HepG2 (cell line): ENCODE results near the gene ZNF248. TPM values are rescaled to one million over a fixed set of nuclear protein-coding genes. Genes with fewer than 3 reads are reported as not detected.

Experiments
- ATAC-seq: fragments of 200-7000 bp; cut with Tn5 transposase; 3 replicates; pipeline ENCODE4 v1.9.1; 2020; ENCODE audit warnings: mild to moderate bottlenecking, moderate library complexity
- BruUV-seq: library from RNA; stranded (reverse); fragments of 400-500 nt; replicated peaks from 2 replicates; lab custom pipeline; 2021; lab: Mats Ljungman, UMichigan
- CTCF ChIA-PET: fragments of 300-600 bp; formaldehyde crosslinking; extraction: SDS; loops from one replicate; lab custom pipeline; 2021; ENCODE audit warnings: low total read pairs, inconsistent platforms, low intra/inter-chr PET ratio; lab: Yijun Ruan, JAX
- POLR2A ChIA-PET: fragments of 350-600 bp; sonication (Branson Sonifier 250); formaldehyde crosslinking; loops from one replicate; lab custom pipeline; 2020; ENCODE audit warnings: antibody characterized with exemption, inconsistent platforms; lab: Yijun Ruan, JAX
- DNase-seq: peaks from one replicate; pipeline ENCODE4 v3.0.0-alpha.2; 2015; ENCODE audit warnings: low spot score
- FAIRE-seq: peaks from 3 replicates; lab custom pipeline; 2011; peaks lifted over from hg19 to GRCh38; lab: Jason Lieb, UNC
- H2AFZ ChIP-seq: one replicate; pipeline ENCODE4 v1.6.1; 2011; ENCODE audit warnings: low read length, inconsistent platforms
- H3K27ac ChIP-seq: fragments of 300-600 bp; 3 replicates; pipeline ENCODE4 v1.8.0; 2011; ENCODE audit warnings: mixed run types, mild to moderate bottlenecking, mixed read lengths, low read length, inconsistent platforms; ENCODE audit not compliant: insufficient read depth; ENCODE audit errors: extremely low read length
- H3K27me3 ChIP-seq, 2 experiments: fragments of 200-600 bp in 1 of 2; 2 replicates in 1 of 2; 3 replicates in 1 of 2; pipeline versions ENCODE4 v1.6.0 to v1.8.0; 2011; ENCODE audit warnings: low read length in 2 of 2, mild to moderate bottlenecking in 2 of 2, moderate library complexity in 2 of 2, inconsistent platforms in 1 of 2; ENCODE audit not compliant: insufficient read depth in 2 of 2, control insufficient read depth in 1 of 2
- H3K36me3 ChIP-seq, 2 experiments: fragments of 200-600 bp in 1 of 2; replicated peaks in 1 of 2; 2 replicates in 1 of 2; 3 replicates in 1 of 2; pipeline versions ENCODE4 v1.5.1 to v1.8.0; 2011; ENCODE audit warnings: low read length in 2 of 2, inconsistent platforms in 1 of 2; ENCODE audit not compliant: insufficient read depth in 2 of 2, control insufficient read depth in 1 of 2
- H3K4me1 ChIP-seq: 2 replicates; pipeline ENCODE4 v1.5.1; 2012; ENCODE audit warnings: low read length, inconsistent platforms; ENCODE audit not compliant: insufficient read depth
- H3K4me2 ChIP-seq: 2 replicates; pipeline ENCODE4 v1.6.0; 2011; ENCODE audit warnings: low read depth, low read length, inconsistent platforms
- H3K4me3 ChIP-seq, 3 experiments: fragments of 200-600 bp in 1 of 3; sonication (generic), shearing (Covaris generic) in 1 of 3; replicated peaks in 1 of 3; 2 replicates each; pipeline ENCODE4 v1.5.1; 2011 to 2016; ENCODE audit warnings: low read length in 3 of 3, inconsistent platforms in 2 of 3, low read depth in 2 of 3, mild to moderate bottlenecking in 2 of 3, control low read depth in 1 of 3, mixed read lengths in 1 of 3; ENCODE audit not compliant: insufficient read depth in 1 of 3
- H3K79me2 ChIP-seq: one replicate; pipeline ENCODE4 v1.6.1; 2011; ENCODE audit warnings: low read length, inconsistent platforms; ENCODE audit not compliant: insufficient read depth
- H3K9ac ChIP-seq: 2 replicates; pipeline ENCODE4 v1.6.0; 2011; ENCODE audit warnings: mild to moderate bottlenecking, low read depth, low read length, inconsistent platforms; ENCODE audit not compliant: insufficient read depth
- H3K9me3 ChIP-seq: 2 replicates; pipeline ENCODE4 v1.5.1; 2012; ENCODE audit warnings: mild to moderate bottlenecking, low read length
- H4K20me1 ChIP-seq: 2 replicates; pipeline ENCODE4 v1.6.0; 2011; ENCODE audit warnings: inconsistent platforms, mild to moderate bottlenecking, low read length, moderate library complexity; ENCODE audit not compliant: insufficient read depth
- CBFB ChIP-seq: sonication (generic); formaldehyde crosslinking; IDR thresholded peaks from 2 replicates; pipeline ENCODE4 v1.4.0; 2020; ENCODE audit warnings: missing genetic modification reagents
- CENPX ChIP-seq: sonication (generic); formaldehyde crosslinking; IDR thresholded peaks from 2 replicates; pipeline ENCODE4 v1.9.0; 2021; ENCODE audit warnings: mild to moderate bottlenecking, missing genetic modification reagents, moderate library complexity
- JUN ChIP-seq: sonication (generic); formaldehyde crosslinking; IDR thresholded peaks from 2 replicates; pipeline ENCODE4 v1.4.0; 2020; ENCODE audit warnings: mild to moderate bottlenecking, missing genetic modification reagents
- JUNB ChIP-seq: sonication (generic); formaldehyde crosslinking; IDR thresholded peaks from 2 replicates; pipeline ENCODE4 v1.8.0; 2022; ENCODE audit warnings: missing genetic modification reagents, mild to moderate bottlenecking, borderline replicate concordance
- KMT2B ChIP-seq: IDR thresholded peaks from 2 replicates; pipeline ENCODE4 v1.6.1; 2016; ENCODE audit warnings: missing genetic modification reagents, missing compliant biosample characterization
- NR1H2 ChIP-seq: sonication (generic); formaldehyde crosslinking; IDR thresholded peaks from 2 replicates; pipeline ENCODE4 v1.8.1; 2022; ENCODE audit warnings: low read depth, missing genetic modification reagents, borderline replicate concordance
- SMARCC2 ChIP-seq: fragments of 450-650 bp; IDR thresholded peaks from 2 replicates; pipeline ENCODE4 v1.6.1; 2017; ENCODE audit warnings: antibody characterized with exemption, mild to moderate bottlenecking
- ZNF350 ChIP-seq: sonication (generic); formaldehyde crosslinking; IDR thresholded peaks from 2 replicates; pipeline ENCODE4 v1.4.0; 2020; ENCODE audit warnings: mild to moderate bottlenecking, low read depth, missing genetic modification reagents, borderline replicate concordance
- WGBS: methylation state at CpG from one replicate; pipeline ENCODE4 v1.1.6; 2017; ENCODE audit warnings: low lambda C conversion rate; 5-methylcytosine and 5-hydroxymethylcytosine counted together
- in situ Hi-C: cut with HindIII; loops from 2 replicates; pipeline ENCODE4 v1.10.0; 2017; ENCODE audit warnings: low pct_unique_long_range_greater_than_20kb; ENCODE audit not compliant: extremely low pct_ligation_motif_present
- intact Hi-C: fragments of 100-400 bp; cut with micrococcal nuclease; formaldehyde crosslinking; loops from one replicate; pipeline ENCODE4 v1.10.0; 2022; ENCODE audit not compliant: unreplicated experiment
- polyA plus RNA-seq, 8 experiments: library from polyadenylated mRNA; depleted of rRNA in 3 of 8; stranded (reverse) in 7 of 8; unstranded in 1 of 8; fragments of >200 nt; fragmentation: Illumina TruSeq in 4 of 8; extraction: Trizol in 4 of 8; gene quantifications; 2 replicates each; pipeline versions ENCODE4 v1.2.1 to v1.2.3, GENCODE V29; 2011 to 2016; ENCODE audit warnings: low read depth in 4 of 8, missing spikeins in 1 of 8, mixed read lengths in 1 of 8; ENCODE audit not compliant: insufficient read depth in 1 of 8
- total RNA-seq, 5 experiments: library from RNA; depleted of rRNA; stranded (reverse); fragments of >200 nt; fragmentation: Illumina TruSeq; extraction: Trizol; gene quantifications; 2 replicates each; pipeline ENCODE4 v1.2.3, GENCODE V29; 2016; ENCODE audit warnings: low read depth in 1 of 5
- TF ChIP-seq, protein P1 (sequence below): sonication (generic); formaldehyde crosslinking; IDR thresholded peaks from 2 replicates; pipeline ENCODE4 v1.5.0; 2020; ENCODE audit warnings: mild to moderate bottlenecking, missing genetic modification reagents
- TF ChIP-seq, protein P2 (sequence below): IDR thresholded peaks from 2 replicates; pipeline ENCODE4 v1.6.1; 2018; ENCODE audit warnings: missing genetic modification reagents
- TF ChIP-seq, protein P3 (sequence below): sonication (generic); formaldehyde crosslinking; IDR thresholded peaks from 2 replicates; pipeline ENCODE4 v1.5.1; 2020; ENCODE audit warnings: mild to moderate bottlenecking, missing genetic modification reagents, moderate library complexity
- TF ChIP-seq, protein P4 (sequence below): sonication (generic); formaldehyde crosslinking; IDR thresholded peaks from 2 replicates; pipeline ENCODE4 v1.4.0; 2020; ENCODE audit warnings: low read depth, mild to moderate bottlenecking, missing genetic modification reagents
- TF ChIP-seq, protein P5 (sequence below): sonication (generic); formaldehyde crosslinking; IDR thresholded peaks from 2 replicates; pipeline ENCODE4 v1.5.1; 2020; ENCODE audit warnings: missing genetic modification reagents, mild to moderate bottlenecking, borderline replicate concordance

ZNF248 gene
- total and polyA plus RNA-seq, 2 of the 13 experiments (the other 11 are each of a cell fraction or from before 2014, with no cell fraction given) = 12.8 to 13.3 TPM

DNA sequence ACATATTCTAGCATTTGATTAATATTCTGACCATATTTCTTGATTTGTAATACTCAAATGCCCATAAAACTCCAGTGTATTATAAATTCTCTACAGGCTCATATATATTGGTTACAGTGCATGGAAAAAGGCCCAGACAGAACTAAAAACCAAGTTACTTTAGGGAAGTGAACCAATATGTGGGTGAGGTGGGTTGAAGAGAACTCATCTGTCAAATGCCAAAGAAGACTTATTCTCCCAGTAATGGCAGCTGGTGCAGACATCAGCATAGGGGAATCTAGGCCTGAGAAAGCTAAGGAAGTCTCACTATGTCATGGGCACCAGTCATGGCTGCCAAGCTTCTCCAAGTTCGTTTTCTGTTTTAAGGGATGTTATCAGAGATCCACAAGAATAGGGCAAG, 30.6 kb downstream of the ZNF248 start:
- CTCF ChIA-PET = no interaction called here
- ATAC-seq = no peak
- H3K9me3 ChIP-seq = peaks cover 4% of the 10 kb centered on the region

More for the DNA sequence above, 30.6 kb downstream of the ZNF248 start:
- Histone ChIP-seq H3K4me2 (no peak overlapping the region), H2AFZ (no peak overlapping the region), H3K4me1 (peaks cover 6% of the 10 kb centered on the region), H4K20me1 (no peaks in the 10 kb centered on the region), H3K9ac (no peak overlapping the region), H3K79me2 (no peaks in the 10 kb centered on the region), H3K27me3 (no peaks in the 10 kb centered on the region), H3K4me3 (no peak overlapping the region), H3K27ac (no peak overlapping the region), H3K36me3 (peaks cover 7 to 31% of the 10 kb centered on the region in 2 experiments)
- intact Hi-C loops (no loop called here), in situ Hi-C loops (no loop called here)
- DNase-seq (no peak), FAIRE-seq (no peak)
- no peak for TF ChIP-seq KMT2B (CRISPR knock-in tag)
- no peak for TF ChIP-seq JUNB
- TF ChIP-seq, protein P1, sequence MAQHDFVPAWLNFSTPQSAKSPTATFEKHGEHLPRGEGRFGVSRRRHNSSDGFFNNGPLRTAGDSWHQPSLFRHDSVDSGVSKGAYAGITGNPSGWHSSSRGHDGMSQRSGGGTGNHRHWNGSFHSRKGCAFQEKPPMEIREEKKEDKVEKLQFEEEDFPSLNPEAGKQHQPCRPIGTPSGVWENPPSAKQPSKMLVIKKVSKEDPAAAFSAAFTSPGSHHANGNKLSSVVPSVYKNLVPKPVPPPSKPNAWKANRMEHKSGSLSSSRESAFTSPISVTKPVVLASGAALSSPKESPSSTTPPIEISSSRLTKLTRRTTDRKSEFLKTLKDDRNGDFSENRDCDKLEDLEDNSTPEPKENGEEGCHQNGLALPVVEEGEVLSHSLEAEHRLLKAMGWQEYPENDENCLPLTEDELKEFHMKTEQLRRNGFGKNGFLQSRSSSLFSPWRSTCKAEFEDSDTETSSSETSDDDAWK (CRISPR knock-in tag) = no peak
- TF ChIP-seq, protein P2, sequence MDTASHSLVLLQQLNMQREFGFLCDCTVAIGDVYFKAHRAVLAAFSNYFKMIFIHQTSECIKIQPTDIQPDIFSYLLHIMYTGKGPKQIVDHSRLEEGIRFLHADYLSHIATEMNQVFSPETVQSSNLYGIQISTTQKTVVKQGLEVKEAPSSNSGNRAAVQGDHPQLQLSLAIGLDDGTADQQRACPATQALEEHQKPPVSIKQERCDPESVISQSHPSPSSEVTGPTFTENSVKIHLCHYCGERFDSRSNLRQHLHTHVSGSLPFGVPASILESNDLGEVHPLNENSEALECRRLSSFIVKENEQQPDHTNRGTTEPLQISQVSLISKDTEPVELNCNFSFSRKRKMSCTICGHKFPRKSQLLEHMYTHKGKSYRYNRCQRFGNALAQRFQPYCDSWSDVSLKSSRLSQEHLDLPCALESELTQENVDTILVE = no peak
- TF ChIP-seq NR1H2 (CRISPR knock-in tag) = no peak
- no peak for TF ChIP-seq JUN (CRISPR knock-in tag)
- TF ChIP-seq, protein P3, sequence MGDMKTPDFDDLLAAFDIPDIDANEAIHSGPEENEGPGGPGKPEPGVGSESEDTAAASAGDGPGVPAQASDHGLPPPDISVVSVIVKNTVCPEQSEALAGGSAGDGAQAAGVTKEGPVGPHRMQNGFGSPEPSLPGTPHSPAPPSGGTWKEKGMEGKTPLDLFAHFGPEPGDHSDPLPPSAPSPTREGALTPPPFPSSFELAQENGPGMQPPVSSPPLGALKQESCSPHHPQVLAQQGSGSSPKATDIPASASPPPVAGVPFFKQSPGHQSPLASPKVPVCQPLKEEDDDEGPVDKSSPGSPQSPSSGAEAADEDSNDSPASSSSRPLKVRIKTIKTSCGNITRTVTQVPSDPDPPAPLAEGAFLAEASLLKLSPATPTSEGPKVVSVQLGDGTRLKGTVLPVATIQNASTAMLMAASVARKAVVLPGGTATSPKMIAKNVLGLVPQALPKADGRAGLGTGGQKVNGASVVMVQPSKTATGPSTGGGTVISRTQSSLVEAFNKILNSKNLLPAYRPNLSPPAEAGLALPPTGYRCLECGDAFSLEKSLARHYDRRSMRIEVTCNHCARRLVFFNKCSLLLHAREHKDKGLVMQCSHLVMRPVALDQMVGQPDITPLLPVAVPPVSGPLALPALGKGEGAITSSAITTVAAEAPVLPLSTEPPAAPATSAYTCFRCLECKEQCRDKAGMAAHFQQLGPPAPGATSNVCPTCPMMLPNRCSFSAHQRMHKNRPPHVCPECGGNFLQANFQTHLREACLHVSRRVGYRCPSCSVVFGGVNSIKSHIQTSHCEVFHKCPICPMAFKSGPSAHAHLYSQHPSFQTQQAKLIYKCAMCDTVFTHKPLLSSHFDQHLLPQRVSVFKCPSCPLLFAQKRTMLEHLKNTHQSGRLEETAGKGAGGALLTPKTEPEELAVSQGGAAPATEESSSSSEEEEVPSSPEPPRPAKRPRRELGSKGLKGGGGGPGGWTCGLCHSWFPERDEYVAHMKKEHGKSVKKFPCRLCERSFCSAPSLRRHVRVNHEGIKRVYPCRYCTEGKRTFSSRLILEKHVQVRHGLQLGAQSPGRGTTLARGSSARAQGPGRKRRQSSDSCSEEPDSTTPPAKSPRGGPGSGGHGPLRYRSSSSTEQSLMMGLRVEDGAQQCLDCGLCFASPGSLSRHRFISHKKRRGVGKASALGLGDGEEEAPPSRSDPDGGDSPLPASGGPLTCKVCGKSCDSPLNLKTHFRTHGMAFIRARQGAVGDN = no peak
- TF ChIP-seq ZNF350 (CRISPR knock-in tag) = no peak
- TF ChIP-seq, protein P4, sequence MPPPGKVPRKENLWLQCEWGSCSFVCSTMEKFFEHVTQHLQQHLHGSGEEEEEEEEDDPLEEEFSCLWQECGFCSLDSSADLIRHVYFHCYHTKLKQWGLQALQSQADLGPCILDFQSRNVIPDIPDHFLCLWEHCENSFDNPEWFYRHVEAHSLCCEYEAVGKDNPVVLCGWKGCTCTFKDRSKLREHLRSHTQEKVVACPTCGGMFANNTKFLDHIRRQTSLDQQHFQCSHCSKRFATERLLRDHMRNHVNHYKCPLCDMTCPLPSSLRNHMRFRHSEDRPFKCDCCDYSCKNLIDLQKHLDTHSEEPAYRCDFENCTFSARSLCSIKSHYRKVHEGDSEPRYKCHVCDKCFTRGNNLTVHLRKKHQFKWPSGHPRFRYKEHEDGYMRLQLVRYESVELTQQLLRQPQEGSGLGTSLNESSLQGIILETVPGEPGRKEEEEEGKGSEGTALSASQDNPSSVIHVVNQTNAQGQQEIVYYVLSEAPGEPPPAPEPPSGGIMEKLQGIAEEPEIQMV (CRISPR knock-in tag) = no peak
- no peak for TF ChIP-seq CENPX
- no peak for TF ChIP-seq CBFB (CRISPR knock-in tag)
- TF ChIP-seq, protein P5, sequence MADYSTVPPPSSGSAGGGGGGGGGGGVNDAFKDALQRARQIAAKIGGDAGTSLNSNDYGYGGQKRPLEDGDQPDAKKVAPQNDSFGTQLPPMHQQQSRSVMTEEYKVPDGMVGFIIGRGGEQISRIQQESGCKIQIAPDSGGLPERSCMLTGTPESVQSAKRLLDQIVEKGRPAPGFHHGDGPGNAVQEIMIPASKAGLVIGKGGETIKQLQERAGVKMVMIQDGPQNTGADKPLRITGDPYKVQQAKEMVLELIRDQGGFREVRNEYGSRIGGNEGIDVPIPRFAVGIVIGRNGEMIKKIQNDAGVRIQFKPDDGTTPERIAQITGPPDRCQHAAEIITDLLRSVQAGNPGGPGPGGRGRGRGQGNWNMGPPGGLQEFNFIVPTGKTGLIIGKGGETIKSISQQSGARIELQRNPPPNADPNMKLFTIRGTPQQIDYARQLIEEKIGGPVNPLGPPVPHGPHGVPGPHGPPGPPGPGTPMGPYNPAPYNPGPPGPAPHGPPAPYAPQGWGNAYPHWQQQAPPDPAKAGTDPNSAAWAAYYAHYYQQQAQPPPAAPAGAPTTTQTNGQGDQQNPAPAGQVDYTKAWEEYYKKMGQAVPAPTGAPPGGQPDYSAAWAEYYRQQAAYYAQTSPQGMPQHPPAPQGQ (CRISPR knock-in tag) = no peak
- TF ChIP-seq SMARCC2 = no peak
- BruUV-seq = no TSS peak
- POLR2A ChIA-PET = no interaction called here
- WGBS = 92% methylated on average over 1 of the region's 1 CpG
